GM18907 (cell line): Measurements from ENCODE around the gene GLRX.
A peak's percentile ranks its signal among the peaks of the same experiment; 100 is the strongest.
"Not testable (repeated sequence)": the region's sequence is repeated elsewhere in the genome, so short reads cannot be mapped to it uniquely, and the experiment has no call there.

Source experiments
- ATAC-seq: cut with Tn5 transposase; IDR thresholded peaks from one replicate; pipeline ENCODE4 v1.9.1; 2021; ENCODE audit warnings: mild to moderate bottlenecking, moderate library complexity; ENCODE audit not compliant: unreplicated experiment

Gene GLRX

DNA sequence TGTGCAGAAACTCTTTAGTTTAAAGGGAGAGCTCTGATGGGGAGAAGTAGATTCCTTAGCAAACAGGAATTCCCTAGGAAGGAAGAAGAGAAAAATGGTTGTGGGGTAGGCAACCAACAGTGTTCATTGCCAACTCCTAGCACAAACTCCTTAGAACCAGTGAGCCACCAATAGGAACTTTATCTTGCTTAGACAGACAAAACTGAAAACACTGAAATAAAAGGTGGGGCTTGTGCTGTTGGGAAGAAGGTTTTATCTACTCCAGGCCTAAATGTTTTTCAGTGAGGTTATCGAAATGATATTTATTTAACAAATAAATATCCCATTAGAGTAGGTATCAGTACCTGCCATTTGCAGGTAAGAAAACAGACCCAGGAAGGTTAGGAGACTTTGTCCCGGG is 7.7 kb upstream of the GLRX start:
- ATAC-seq: no peak

DNA sequence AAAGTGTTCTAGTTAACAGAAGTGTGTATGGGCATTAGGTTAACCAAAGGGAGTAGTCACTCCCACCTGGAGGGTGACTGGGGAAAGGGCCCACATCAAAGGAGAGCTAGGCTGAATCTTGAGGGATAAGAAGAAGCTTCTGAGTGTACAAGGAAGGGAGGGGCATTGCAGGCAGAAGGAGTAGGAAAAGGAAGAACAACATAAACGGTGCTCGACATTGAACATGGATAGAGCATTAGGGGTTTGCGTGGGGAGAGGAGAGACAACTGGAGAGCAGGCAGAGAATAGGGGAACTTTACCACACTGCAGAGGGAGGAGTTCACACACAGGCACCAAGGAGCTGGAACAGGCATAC is 5.3 kb upstream of the GLRX start:
- ATAC-seq: no peak

DNA sequence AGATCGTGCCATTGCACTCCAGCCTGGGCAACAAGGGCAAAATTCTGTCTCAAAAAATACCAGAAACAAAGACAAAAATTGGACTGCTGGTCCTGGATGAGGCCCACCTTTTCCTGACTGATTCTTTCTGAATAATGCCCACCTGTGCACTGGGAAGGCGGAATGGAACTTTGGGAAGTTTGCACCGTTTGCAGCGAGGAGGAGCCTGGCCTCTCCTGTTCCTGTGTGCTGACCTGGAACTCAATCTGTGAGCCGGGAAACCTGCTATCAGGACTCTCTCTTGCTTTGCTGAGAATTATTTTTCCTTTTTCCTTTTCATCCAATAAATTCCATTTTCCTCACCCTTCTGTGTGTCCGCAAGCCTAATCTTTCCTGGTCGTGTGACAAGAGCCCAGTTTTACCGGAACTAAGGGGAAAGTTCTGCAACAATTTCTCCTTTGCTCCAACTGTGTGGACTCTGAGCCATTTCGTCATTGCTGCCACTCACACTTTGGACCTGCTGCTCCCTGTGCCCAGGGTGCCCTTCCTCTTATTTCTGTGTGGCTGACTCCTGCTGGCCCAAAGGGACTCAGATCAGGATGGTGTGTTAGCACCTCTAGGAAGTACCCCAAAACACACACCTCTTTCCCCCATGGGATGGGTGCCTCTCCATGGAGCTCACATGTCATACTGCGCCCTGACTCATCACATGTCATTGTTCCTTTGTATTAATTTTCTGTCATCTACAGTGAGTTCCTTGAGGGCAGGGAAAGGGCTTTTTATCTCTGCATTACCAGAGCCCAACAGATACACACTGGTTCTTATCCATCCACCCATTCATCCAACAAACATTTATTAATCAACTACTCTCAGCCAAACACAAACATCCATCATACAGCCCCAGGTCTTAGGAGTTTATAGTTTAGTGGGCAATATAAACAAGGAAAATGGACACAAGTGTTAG is 4.7 kb upstream of the GLRX start:
- no peak for ATAC-seq

DNA sequence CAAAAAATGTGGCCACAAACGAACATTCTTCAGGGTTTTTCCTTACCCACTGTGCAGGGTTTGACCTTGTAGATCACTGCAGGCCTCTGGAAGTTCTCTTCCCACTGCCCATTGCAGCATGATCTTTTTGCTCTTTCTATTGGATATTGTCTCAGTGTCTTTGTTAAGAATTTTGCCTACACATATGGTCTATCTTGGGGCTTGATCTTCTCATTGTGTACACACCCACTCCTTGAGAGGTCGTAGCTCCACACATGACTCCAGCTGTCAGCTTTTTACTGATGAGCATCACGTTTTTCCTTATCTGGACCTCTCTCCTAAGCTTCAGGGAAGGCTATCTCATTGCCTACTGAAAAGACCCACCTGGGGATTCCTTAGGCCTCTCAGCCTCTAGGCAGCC is 3.0 kb upstream of the GLRX start:
- no peak for ATAC-seq

DNA sequence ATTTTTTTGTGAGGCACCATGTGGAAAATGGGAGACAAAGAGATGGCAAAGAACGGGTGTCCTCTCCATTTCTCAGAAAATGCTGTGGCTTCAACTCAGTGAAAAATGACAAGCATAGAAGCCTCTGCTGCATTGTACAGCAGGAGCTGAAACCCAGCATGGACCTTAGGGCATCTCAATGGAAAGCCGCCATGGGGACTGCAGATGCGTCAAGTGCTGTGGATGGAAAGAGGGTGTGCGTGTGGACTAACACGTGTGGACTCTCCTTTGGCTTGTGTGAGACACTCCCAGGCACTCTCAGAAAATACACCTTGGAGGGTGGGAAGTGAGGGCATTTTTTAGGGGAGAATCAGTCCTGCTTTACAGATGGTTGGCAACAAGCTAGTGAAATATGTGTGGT is 2.2 kb upstream of the GLRX start:
- ATAC-seq: no peak

DNA sequence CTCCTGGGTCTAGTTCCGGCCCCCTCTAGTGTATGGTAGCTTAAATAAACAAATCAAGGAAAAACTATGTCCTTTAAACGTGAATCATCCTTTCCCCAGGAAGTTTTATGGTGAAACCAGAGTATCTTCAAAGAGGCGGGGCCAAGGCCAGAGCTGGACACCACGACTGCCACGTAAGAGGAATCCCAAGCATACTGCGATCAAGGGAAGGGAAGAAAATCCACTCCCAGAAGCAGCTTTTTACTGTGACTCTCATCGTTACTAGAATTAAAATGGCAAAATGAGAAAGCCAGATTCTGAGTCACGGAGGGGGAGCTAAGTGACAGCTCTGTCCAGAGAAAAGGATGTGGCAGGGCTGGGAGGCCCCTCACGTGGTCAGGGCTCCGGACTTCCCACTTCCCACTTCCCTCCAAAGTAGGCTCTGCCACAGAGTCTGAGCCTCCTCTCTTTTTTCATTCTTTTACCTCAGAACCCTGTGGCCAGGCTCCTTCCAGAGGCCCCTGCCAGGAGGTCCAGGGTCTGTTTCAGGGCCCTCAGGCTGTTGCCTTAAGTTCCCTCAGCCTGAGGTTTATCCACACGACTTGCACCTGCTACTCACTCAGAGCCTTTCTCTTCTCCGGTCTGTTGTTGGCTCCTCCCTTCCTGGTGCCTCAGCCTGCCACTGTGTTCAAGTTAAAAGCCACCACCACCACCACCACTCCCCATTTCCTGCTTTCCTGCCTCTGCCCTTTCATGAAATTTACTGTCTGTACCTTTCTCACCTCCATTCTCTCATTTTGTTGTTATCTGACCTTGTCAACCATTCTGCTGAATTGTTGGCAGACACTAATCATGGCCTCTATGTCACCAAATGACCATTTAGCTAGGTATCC is 1.4 kb upstream of the GLRX start:
- peak; percentile 52 for ATAC-seq

DNA sequence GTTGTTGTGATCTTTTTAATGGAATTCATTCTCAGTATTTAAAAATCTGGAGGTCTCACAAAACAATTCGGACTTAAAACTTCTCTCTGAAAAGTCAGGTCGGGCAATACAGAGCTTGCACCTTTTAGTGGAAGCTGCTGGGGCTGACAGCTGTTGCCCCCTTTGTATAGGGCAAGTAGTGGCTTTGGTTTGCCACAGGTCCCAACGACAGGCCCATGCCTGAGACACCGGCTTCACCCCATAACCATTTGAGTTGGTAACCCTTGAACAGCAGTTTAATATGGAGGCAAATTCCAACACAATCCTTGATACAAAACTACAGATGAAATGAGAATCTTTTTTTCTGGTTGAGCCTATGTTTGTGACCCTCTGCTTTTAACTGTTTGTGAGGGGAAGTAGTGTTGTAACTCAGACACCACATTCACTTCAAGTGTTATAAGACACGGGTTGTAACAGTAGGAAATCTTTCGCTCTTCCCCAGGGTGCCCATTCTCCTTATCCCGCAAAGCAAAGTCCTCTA is 752 bp upstream of the GLRX start:
- ATAC-seq: no peak

DNA sequence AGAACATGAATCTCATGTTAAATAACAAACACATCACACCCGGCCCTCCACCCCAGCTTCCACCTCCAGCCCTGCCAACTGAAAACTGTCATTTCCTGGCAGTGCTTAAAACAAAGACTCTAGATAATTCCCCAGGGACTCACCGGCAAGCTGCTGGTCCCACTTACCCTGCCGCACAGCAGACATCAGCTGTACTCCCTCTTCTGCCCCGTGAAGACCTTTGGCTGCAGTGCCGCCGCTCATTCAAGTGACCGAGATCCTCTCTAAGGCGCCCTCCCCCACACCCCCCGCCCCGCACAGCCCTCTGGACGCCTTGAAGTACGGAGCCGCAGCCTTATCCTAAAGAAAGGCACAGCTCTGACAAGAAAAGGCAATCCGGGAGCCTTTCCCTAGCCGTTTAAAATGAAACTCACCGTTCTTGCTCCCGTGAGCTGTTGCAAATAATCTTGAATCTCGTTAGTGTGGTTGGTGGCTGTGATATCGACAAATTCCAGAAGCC is 434 bp downstream of the GLRX start:
- peak; percentile 50 for ATAC-seq

DNA sequence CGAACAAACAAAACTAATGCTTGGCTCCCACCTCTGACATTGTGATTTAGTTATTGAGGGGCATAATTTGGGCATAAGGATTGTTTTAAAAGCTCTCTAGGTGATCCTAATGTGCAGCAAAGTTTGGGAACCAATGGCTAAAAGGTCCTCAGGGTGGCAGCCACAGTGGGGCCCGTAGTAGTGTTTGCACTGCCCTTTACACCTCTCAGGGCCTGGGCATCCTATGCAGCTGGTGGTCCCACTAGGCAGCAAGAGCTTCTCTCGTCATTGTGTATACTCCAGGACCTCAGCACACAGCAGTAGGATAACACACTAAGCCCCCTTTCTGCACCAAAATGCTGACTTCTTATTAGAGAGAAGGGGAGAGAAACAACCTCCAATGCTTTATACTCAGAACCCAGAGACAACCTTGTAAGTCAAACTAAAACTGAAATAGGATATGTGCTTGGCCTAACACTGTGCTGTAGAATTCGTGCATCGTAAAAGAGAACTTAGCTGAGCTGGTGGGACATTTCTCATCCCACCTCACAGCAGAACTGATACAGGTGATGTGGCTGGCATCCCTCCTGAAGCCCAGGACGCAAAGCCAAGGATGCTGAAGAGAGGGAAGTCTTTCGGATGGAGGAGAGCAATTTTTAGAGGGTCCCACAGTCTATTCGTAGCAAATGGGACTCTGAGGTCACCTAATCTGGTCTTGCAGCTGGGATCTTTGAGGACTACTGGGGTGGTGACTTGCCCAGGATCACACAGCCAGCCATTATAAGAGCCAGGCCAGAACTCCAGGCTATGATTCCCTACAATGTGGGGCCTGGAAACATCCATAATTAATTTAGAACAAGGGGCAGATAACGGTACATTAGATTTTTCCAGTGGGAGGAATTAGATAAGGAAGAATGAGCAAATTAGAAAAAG is 1.2 kb downstream of the GLRX start:
- peak; percentile 23 for ATAC-seq

DNA sequence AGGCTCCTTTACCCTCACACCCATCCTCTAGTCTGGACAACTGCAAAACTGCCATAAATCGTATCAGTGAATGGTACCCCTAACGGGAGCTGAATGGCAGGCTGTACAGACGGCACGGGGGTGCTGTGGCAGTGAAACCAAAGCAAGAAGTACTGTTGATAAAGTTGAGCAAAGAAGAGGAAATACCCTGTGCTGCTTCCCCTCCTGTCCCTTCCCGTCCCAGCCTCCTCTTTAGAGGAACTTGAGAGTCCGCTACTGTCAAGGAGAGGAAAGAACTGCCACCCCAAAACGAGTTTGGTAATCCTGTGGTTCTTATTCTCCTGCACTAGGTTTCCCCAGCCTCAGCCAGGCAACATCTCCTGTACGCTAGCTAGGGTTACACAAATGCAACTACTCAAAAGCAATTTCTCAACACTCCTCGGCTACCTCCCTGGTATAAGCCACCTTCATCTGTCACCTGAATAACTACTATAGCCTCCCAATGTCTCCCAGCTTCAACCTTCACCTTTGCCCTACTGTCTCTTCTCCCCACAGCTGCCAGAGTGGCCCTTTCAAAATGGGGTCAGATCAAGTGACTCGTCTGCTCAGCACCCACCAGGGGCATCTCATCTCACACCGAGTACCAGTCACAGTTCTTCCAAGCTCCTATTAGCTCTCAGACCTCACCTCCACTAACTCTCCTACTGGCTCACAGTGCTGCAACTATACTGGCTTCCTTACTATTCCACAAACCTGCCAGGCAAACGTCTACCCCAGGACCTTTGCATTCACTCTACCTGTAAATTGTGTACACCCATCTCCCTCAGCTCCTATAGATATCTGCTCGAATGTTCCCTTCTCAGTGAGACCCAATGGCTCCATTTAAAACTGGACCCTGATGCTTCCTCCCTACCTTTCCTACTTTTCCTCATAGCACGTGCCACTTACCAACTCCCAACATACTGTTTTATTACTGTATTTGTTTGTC is 4.1 kb downstream of the GLRX start:
- ATAC-seq: peak; percentile 28

DNA sequence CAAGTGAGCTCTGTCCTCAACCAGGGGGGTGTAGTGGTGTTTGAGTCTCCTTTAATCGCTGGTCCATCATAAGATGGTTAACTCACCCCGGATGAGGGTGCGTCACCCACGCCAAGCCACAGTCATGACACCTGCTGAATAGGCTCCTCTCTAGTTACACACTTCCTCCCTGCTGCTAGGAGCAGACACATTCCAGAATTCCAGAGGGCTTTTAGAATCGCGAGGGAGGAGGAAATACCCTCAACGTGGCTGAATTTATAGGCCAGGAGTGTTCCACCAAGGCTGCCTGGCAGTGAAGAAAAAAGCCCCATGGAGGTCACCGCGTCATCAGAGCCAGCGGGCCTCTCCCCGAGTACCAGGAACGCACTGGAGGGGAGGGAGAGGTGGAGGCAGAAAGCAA is 5.1 kb downstream of the GLRX start:
- no peak for ATAC-seq

DNA sequence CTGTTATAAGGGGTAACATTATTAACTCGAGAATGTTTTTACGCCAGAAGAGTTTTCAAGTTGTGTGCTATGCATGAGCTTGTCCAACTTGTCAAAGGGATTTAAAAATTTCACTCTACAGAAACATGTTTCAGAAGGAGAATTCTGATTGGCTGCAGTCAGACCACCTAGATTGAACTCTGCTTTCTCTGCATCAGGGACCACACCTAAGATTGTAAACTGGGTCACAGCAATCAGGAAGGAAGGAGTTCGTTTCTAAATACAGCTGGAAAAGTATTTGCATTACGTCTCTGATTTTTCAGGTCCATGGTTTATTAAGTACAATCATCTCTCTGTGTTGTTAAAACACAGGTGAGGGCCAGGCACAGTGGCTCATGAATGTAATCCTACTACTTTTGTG is 5.8 kb downstream of the GLRX start:
- no peak for ATAC-seq

DNA sequence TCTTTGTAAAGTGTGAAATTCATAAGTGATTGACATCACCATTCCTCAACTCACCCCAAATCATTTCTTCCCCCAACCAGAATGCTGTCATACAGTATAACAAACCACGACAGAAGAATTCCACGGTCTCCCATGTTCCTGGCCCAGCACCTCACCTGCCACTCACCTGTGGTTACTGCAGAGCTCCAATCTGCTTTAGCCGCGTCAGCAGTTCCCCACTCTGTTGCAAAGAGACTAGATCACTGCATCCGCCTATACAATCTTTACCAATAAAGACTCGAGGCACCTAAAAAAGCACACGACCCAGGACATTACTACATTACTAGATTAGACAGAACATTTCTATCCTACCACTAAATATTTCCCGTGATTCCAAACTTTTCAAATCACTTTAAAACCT is 6.2 kb downstream of the GLRX start:
- ATAC-seq: no peak

DNA sequence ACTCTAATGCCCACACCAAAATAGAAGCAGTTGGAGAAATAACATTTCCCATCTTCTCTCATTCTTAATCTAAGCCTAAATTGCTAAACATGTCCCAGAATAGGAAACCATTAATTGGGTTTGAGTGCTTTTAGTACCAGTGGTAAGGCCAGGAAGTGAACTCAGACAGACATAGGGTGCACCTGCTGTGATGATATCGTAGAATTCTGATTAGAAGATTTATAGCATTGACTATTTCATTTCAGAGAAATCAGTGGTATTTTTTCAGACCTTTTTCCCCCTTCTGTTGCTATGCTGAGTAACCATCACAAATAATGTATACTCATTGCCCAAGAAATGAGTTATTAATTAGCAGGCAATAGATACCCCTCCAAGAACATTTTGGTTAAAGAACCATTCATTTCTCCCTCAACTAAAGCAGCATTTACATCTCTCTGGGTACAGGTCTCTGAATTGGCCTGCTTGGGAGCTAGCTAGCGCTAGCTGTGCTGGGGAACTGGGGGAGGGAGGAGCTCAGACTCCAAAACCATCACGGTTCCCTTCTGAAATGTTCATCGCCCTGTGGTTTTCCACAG is 7.3 kb downstream of the GLRX start:
- no peak for ATAC-seq

DNA sequence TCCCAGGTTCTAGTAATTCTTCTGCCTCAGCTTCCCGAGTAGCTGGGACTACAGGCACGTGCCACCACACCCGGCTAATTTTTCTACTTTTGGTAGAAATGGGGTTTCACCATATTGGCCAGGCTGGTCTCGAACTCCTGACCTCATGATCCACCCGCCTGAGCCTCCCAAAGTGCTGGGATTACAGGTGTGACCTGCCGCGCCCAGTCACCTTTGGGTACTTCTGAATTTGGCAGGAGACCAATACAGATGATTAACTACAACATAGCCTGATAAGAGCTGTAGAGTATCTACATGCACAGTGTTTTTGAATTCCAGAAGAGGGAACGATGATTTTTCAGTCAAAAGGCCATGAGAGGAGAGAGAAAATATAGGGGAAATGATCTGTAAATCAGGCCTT is 9.5 kb downstream of the GLRX start:
- ATAC-seq: not testable (repeated sequence)

DNA sequence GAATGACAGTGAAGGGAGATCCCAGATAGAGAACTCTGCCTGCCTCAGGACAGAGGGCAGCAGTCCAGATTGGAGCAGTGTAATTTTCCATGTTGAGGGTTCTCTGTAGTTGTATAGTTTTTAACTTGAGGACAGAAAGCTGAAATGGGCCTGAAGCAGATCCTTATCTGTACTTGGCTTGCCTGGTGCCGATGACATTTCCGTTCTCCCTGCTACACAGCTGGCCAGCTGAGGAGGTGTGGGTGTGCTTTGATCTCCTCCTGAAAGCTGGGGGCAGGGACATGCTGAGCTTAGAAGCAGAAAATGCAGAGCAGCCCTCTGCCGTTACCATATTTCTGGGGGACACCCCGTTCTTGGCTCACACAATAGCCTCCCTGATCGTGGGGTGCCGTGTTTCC is 10.5 kb downstream of the GLRX start:
- no peak for ATAC-seq

DNA sequence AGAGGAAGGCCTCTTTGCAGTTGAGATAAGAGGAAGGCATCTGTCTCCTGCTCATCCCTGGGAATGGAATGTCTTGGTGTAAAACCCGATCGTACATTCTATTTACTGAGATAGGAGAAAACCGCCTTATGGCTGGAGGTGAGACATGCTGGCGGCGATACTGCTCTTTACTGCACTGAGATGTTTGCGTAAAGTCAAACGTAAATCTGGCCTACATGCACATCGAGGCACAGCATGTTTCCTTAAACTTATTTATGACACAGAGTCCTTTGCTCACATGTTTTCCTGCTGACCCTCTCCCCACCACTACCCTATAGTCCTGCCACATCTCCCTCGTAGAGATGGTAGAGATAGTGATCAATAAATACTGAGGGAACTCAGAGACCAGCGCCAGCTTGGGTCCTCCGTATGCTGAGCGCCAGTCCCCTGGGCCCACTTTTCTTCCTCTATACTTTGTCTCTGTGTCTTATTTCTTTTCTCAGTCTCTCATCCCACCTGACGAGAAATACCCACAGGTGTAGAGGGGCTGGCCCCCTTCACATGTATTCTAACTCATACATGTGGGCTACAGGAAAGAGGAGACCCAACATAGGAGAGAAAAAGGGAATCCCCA is 11.0 kb downstream of the GLRX start:
- not testable (repeated sequence) for ATAC-seq

DNA sequence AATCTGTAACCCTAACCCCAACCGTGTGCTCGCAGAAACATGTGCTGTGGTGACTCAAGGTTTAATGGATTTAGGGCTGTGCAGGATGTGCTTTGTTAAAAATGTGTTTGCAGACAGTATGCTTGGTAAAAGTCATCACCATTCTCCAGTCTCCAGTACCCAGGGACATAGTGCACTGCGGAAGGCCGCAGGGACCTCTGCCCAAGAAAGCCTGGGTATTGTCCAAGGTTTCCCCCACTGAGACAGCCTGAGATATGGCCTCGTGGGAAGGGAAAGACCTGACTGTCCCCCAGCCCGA is 11.5 kb downstream of the GLRX start:
- ATAC-seq: not testable (repeated sequence)
